DND-41 (cell line): ENCODE measurements around the gene ATPAF2.

ENCODE experiments used
- CTCF ChIP-seq: IDR thresholded peaks from 2 replicates; pipeline ENCODE4 v1.5.1; 2012; ENCODE audit warnings: borderline replicate concordance, low read length, moderate library complexity, mild to moderate bottlenecking; ENCODE audit not compliant: poor library complexity, severe bottlenecking; ENCODE audit errors: extremely low read depth
- EZH2 ChIP-seq: IDR thresholded peaks from 3 replicates; pipeline ENCODE4 v1.6.1; 2012; ENCODE audit warnings: borderline replicate concordance, low read depth, mild to moderate bottlenecking, moderate library complexity, low read length, inconsistent platforms; ENCODE audit not compliant: severe bottlenecking

GRCh38 chr17:18039535-18040260 lies 730 bp upstream of the ATPAF2 start:
- TF ChIP-seq EZH2 (no peak), CTCF (no peak)
